ENCODE data around the gene BCL2L12. TPM values are rescaled to one million over a fixed set of nuclear protein-coding genes. Genes with fewer than 3 reads are reported as not detected.

The BCL2L12 gene
- total and polyA plus RNA-seq, 10 donors: 7.8 to 36.7 (median 21.7) TPM

DNA sequence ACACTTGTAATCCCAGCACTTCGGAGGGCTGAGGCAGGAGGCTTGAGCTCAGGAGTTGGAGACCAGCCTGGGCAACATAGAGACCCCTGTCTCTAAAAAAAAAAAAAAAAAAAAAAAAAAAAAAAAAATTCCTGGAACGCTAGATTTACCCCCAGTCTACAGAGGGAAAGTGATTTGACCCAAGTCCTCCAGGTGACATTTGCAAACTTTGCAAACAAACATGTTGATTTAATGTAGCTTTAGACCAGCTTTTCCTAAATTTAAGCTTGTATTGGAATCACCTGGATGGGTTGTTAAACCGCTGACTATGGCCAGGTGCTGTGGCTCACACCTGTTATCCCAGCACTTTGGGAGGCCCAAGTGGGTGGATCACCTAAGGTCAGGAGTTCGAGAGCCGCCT, 33.6 kb downstream of the BCL2L12 start:
- no peak for DNase-seq
- peaks cover 0 to 17% (median 0%) of the 10 kb centered on the region in 7 donors for H3K27me3 ChIP-seq (replicated peaks in 1 of 7)
- no peak overlapping the region for H3K4me3 ChIP-seq
- TF ChIP-seq POLR2A (IDR thresholded peaks at IDR 0.05) (no peak), POLR2AphosphoS5 (IDR thresholded peaks at IDR 0.05) (no peak)
- TF ChIP-seq, protein P1, sequence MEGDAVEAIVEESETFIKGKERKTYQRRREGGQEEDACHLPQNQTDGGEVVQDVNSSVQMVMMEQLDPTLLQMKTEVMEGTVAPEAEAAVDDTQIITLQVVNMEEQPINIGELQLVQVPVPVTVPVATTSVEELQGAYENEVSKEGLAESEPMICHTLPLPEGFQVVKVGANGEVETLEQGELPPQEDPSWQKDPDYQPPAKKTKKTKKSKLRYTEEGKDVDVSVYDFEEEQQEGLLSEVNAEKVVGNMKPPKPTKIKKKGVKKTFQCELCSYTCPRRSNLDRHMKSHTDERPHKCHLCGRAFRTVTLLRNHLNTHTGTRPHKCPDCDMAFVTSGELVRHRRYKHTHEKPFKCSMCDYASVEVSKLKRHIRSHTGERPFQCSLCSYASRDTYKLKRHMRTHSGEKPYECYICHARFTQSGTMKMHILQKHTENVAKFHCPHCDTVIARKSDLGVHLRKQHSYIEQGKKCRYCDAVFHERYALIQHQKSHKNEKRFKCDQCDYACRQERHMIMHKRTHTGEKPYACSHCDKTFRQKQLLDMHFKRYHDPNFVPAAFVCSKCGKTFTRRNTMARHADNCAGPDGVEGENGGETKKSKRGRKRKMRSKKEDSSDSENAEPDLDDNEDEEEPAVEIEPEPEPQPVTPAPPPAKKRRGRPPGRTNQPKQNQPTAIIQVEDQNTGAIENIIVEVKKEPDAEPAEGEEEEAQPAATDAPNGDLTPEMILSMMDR (IDR thresholded peaks at IDR 0.05 in 8 of 11, conservative IDR thresholded peaks at IDR 0.05 in 3 of 11): no peak
- intact Hi-C loops (cut with DNase I; ENCODE audit: low total_unique reads): no loop called here
- no peaks in the 10 kb centered on the region for H3K36me3 ChIP-seq
- no peaks in the 10 kb centered on the region for H3K4me1 ChIP-seq
- WGBS, 5 donors: 81 to 94% (median 93%) methylated on average over 4 to 5 of the region's 5 CpGs
- no peak overlapping the region for H3K27ac ChIP-seq
- no peaks in the 10 kb centered on the region for H3K9me3 ChIP-seq

DNA sequence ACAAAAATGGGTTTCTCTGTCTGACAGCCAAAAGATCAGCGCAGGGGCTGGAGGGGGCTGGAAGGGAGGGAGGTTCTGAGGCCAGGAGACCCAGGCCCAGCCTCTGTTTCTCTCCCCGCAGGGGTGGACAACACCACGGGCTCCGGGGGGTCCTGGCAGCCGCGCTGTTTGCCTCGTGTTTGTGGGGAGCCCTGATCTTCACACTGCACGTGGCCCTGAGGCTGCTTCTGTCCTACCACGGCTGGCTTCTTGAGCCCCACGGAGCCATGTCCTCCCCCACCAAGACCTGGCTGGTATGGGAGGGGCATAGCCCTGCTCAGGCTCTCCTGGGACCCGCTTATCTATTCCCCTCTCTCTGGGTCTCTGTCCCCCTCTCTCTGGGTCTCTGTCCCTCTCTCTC, 34.8 kb downstream of the BCL2L12 start:
- intact Hi-C loops (cut with DNase I; ENCODE audit: low total_unique reads): no loop called here
- Histone ChIP-seq H3K36me3 (no peaks in the 10 kb centered on the region), H3K4me1 (no peaks in the 10 kb centered on the region), H3K4me3 (no peak overlapping the region), H3K9me3 (no peaks in the 10 kb centered on the region), H3K27me3 (replicated peaks in 1 of 7) (peaks cover 0 to 17% (median 0%) of the 10 kb centered on the region in 7 donors), H3K27ac (no peak overlapping the region)
- DNase-seq: no peak
- TF ChIP-seq, protein P1 (IDR thresholded peaks at IDR 0.05 in 8 of 11, conservative IDR thresholded peaks at IDR 0.05 in 3 of 11): no peak
- TF ChIP-seq POLR2AphosphoS5 (IDR thresholded peaks at IDR 0.05) (no peak), POLR2A (IDR thresholded peaks at IDR 0.05) (no peak)
- WGBS, 5 donors: 63 to 79% (median 72%) methylated on average over 8 to 11 of the region's 11 CpGs

DNA sequence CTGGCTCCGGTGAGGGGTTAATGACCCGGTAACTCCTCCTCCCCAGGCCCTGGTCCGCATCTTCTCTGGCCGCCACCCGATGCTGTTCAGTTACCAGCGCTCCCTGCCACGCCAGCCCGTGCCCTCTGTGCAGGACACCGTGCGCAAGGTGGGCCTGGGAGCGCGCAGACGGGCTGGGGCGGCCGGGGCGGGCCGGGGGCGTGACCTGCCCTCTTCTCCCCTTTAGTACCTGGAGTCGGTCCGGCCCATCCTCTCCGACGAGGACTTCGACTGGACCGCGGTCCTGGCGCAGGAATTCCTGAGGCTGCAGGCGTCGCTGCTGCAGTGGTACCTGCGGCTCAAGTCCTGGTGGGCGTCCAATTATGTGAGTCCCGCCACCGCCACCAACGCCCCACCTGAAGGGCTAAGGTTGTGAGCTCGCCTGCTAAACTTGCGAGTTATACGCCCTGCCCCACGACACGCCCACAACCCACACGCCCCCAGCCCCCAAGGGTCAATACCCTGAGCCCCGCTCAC, 35.6 kb downstream of the BCL2L12 start:
- no peak for DNase-seq
- TF ChIP-seq, protein P1 (IDR thresholded peaks at IDR 0.05 in 8 of 11, conservative IDR thresholded peaks at IDR 0.05 in 3 of 11): no peak
- TF ChIP-seq POLR2AphosphoS5 (IDR thresholded peaks at IDR 0.05): no peak

DNA sequence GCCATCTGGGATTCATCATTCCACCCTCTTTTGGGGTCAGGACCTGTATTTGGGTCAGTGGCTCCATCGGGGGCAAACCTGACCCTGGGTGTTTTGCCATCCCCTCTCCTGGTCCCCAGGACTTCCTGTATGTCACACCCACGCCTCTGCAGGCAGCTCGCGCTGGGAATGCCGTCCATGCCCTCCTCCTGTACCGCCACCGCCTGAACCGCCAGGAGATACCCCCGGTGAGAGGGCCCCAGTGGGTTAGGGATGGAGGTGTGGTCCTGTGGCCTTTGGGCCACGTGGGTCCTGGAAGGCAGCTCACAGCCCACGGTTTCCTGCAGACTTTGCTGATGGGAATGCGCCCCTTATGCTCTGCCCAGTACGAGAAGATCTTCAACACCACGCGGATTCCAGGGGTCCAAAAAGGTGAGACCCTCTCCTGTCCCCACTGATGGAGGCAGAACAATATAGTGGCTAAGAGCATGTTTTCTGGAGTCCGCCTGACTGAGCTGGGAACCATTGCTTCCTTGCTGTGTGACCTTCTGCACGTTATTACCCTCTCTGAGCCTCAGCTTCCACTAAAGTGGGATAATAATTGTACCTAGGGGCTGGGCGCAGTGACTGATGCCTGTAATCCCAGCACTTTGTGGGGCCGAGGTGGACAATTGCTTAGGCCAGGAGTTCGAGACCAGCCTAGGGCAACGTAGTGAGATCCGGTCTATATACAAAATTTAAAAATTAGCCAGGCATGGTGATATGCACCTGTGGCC, 39.3 kb downstream of the BCL2L12 start:
- no peak for DNase-seq

More for the DNA sequence above, 35.6 kb downstream of the BCL2L12 start:
- H3K27ac ChIP-seq: no peak overlapping the region
- intact Hi-C loops (cut with DNase I; ENCODE audit: low total_unique reads): no loop called here
- H3K4me1 ChIP-seq: no peaks in the 10 kb centered on the region
- no peak overlapping the region for H3K4me3 ChIP-seq
- H3K9me3 ChIP-seq: no peaks in the 10 kb centered on the region
- peaks cover 0 to 17% (median 0%) of the 10 kb centered on the region in 7 donors for H3K27me3 ChIP-seq (replicated peaks in 1 of 7)
- H3K36me3 ChIP-seq: peaks cover 0 to 4% (median 0%) of the 10 kb centered on the region in 6 donors
- WGBS, 5 donors: 57 to 82% (median 73%) methylated on average over 22 to 40 of the region's 40 CpGs

More for the DNA sequence above, 39.3 kb downstream of the BCL2L12 start:
- WGBS, 5 donors: 84 to 90% (median 85%) methylated on average over 18 to 22 of the region's 22 CpGs
- Histone ChIP-seq H3K4me3 (no peak overlapping the region), H3K4me1 (no peaks in the 10 kb centered on the region), H3K27ac (no peak overlapping the region), H3K9me3 (no peaks in the 10 kb centered on the region), H3K36me3 (peaks cover 0 to 5% (median 0%) of the 10 kb centered on the region in 6 donors), H3K27me3 (replicated peaks in 1 of 7) (peaks cover 0 to 17% (median 0%) of the 10 kb centered on the region in 7 donors)
- intact Hi-C loops (cut with DNase I; ENCODE audit: low total_unique reads): no loop called here
- TF ChIP-seq POLR2A (IDR thresholded peaks at IDR 0.05) (no peak), POLR2AphosphoS5 (IDR thresholded peaks at IDR 0.05) (no peak)
- TF ChIP-seq, protein P1 (IDR thresholded peaks at IDR 0.05 in 8 of 11, conservative IDR thresholded peaks at IDR 0.05 in 3 of 11): no peak

Data from spleen (tissue), 11 donors.